HUES48 (cell line): Measurements from ENCODE around the gene CMC2.

Source experiments
- H3K27ac ChIP-seq: one replicate; pipeline ENCODE4 v1.7.0; 2013; ENCODE audit warnings: low read depth, low read length, inconsistent platforms
- H3K27me3 ChIP-seq: 2 replicates; pipeline ENCODE4 v1.6.1; 2013; ENCODE audit warnings: mild to moderate bottlenecking, low read length; ENCODE audit not compliant: control insufficient read depth, insufficient read depth
- H3K36me3 ChIP-seq: 2 replicates; pipeline ENCODE4 v1.6.1; 2013; ENCODE audit warnings: low read length; ENCODE audit not compliant: control insufficient read depth, insufficient read depth
- H3K4me1 ChIP-seq: 2 replicates; pipeline ENCODE4 v1.6.1; 2013; ENCODE audit warnings: mild to moderate bottlenecking, low read length; ENCODE audit not compliant: control insufficient read depth, insufficient read depth
- H3K4me3 ChIP-seq: 2 replicates; pipeline ENCODE4 v1.5.1; 2013; ENCODE audit warnings: mild to moderate bottlenecking, low read depth, low read length
- H3K9ac ChIP-seq: 2 replicates; pipeline ENCODE4 v1.6.1; 2013; ENCODE audit warnings: mild to moderate bottlenecking, low read depth, low read length, moderate library complexity
- H3K9me3 ChIP-seq: 2 replicates; pipeline ENCODE4 v1.6.1; 2013; ENCODE audit warnings: low read length; ENCODE audit not compliant: control insufficient read depth, insufficient read depth

Gene CMC2

DNA sequence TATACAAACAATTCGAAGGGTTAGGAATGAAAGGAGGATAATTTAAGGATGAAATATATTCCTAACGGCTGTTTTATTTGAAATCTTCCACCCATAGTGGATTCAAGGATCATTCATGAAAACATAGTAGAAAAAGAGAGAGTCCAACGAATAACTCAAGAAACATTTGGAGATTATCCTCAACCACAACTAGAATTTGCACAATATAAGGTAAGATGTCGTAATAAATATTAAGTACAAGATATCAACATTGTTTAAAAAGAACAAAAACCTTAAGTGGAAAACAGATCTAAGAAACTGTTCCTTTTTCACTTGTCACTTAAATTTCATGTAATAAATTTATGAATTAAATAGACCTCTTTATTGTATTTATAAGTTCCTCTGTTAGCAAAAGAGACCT, 19.7 kb upstream of the CMC2 start:
- peaks cover 80% of the 10 kb centered on the region for H3K36me3 ChIP-seq
- H3K27ac ChIP-seq = no peak overlapping the region
- H3K4me3 ChIP-seq = no peak overlapping the region
- H3K27me3 ChIP-seq = no peaks in the 10 kb centered on the region
- no peaks in the 10 kb centered on the region for H3K9me3 ChIP-seq
- H3K9ac ChIP-seq = no peak overlapping the region
- no peaks in the 10 kb centered on the region for H3K4me1 ChIP-seq

GRCh38 chr16:81018496-81018895, 11.8 kb upstream of the CMC2 start:
- peaks cover 98% of the 10 kb centered on the region for H3K36me3 ChIP-seq
- no peaks in the 10 kb centered on the region for H3K9me3 ChIP-seq
- no peak overlapping the region for H3K27ac ChIP-seq
- no peaks in the 10 kb centered on the region for H3K4me1 ChIP-seq
- H3K9ac ChIP-seq = no peak overlapping the region
- H3K27me3 ChIP-seq = no peaks in the 10 kb centered on the region
- H3K4me3 ChIP-seq = no peak overlapping the region

DNA sequence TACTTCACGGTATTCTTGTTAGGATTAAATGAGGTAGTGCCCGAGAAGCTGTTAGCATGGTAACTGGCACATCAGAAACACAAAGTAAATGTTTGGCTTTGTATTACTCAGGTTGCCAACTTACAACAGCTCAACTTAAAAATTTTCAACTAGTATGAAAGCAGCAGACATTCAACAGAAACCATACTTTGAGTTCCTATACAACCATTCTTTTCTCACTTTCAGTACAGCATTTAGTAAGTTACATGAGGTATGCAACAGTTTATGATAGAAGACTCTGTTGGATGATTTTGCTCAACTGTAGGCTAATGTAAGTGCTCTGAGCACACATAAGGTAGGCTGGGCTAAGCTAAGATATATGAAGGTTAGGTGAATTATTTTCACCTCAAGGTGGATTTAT, 8.0 kb upstream of the CMC2 start:
- H3K4me3 ChIP-seq = no peak overlapping the region
- no peaks in the 10 kb centered on the region for H3K4me1 ChIP-seq
- H3K27ac ChIP-seq = no peak overlapping the region
- H3K27me3 ChIP-seq = no peaks in the 10 kb centered on the region
- H3K36me3 ChIP-seq = peaks cover 88% of the 10 kb centered on the region
- H3K9me3 ChIP-seq = no peaks in the 10 kb centered on the region
- H3K9ac ChIP-seq = no peak overlapping the region

DNA sequence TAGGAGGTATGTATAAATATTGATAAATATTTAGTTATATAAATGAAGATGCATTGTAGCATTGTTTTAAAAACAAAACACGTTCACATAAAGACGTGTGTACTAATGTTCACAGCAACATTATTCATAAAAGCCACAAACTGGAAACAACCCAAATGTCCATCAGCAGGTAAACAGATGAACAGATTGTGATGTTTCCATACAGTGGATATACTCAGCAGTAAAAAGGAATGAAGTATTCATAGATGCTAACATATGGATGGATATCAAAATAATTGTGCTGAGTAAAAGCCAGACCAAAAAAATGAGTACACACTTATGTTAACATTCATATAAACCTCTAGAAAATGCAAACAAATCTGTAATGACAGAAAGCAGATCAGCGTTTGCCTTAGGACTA, 6.3 kb upstream of the CMC2 start:
- Histone ChIP-seq H3K9ac (no peak overlapping the region), H3K4me1 (no peaks in the 10 kb centered on the region), H3K36me3 (peaks cover 76% of the 10 kb centered on the region), H3K4me3 (no peak overlapping the region), H3K27ac (no peak overlapping the region), H3K27me3 (no peaks in the 10 kb centered on the region), H3K9me3 (no peaks in the 10 kb centered on the region)

GRCh38 chr16:81008505-81008789, 1.8 kb upstream of the CMC2 start:
- Histone ChIP-seq H3K36me3 (peaks cover 31% of the 10 kb centered on the region), H3K4me3 (peak overlapping the region; percentile 81), H3K9ac (no peak overlapping the region), H3K4me1 (peaks cover 14% of the 10 kb centered on the region; the same call in 1 of the 2 replicates), H3K27ac (no peak overlapping the region), H3K27me3 (no peaks in the 10 kb centered on the region), H3K9me3 (no peaks in the 10 kb centered on the region)

DNA sequence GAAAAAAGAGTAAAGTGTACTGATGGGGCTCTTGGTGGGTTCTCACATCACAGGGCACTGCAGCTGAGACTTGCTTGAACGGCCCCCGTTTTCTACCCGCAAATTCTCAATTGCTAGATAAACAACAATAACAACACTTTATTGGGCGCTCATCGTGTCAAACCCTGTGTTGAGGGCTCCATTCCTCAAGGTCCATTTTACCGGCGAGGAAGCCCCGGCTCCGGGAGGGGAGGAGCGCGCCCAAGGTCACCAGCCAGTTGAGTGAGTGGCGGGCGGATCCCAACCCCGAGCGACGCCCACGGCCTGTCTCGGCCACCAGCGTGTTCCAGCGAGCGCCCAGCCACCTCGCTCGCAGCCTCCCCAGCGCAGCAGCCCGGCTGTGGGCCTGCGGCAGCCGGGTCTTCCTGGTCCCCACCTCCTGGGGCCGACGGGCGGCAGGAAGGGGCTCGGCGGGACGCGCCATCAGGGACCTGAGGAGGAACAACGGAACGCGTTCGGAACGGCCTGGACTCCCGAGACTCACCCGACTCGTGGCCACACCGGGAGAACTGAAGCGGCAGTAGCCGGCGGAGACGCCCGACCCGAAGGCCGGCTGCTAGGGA, 373 bp downstream of the CMC2 start:
- peaks cover 14% of the 10 kb centered on the region; the same call in 1 of the 2 replicates for H3K4me1 ChIP-seq
- peak overlapping the region; percentile 98 for H3K27ac ChIP-seq
- no peaks in the 10 kb centered on the region for H3K27me3 ChIP-seq
- H3K9ac ChIP-seq = peak overlapping the region; percentile 99
- peak overlapping the region; percentile 81 for H3K4me3 ChIP-seq
- H3K9me3 ChIP-seq = no peaks in the 10 kb centered on the region
- H3K36me3 ChIP-seq = peaks cover 10% of the 10 kb centered on the region; the same call in 1 of the 2 replicates

DNA sequence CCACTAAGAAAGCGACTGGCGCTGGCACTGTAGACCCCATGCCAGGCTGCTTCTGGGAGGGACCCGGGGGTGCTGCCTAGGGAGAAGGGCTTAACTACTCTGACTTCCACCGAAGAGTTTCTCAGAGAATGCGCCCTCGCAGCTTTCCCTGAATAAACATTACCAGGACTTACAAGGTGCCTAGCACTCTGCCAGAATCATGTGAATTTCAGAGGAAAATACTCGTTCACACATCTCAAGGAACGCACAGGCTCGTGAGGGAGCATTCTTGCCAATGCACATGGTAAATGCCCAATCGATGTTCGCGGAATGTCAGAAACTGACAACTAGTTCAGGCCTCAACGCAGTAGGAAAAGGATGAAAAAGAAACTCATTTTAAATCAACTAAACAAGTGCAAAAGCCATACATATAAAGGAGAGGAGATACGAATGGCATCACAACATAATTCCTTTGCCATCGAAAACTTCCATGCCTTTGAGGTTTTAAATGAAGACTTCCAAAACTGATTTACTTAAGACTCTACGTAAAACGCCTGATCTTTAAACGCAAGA, 999 bp downstream of the CMC2 start:
- Histone ChIP-seq H3K36me3 (peaks cover 5% of the 10 kb centered on the region; the same call in 1 of the 2 replicates), H3K9ac (peak overlapping the region; percentile 99; the same call in 1 of the 2 replicates), H3K27me3 (no peaks in the 10 kb centered on the region), H3K4me1 (peaks cover 14% of the 10 kb centered on the region; the same call in 1 of the 2 replicates), H3K27ac (no peak overlapping the region), H3K9me3 (no peaks in the 10 kb centered on the region), H3K4me3 (peak overlapping the region; percentile 81)

DNA sequence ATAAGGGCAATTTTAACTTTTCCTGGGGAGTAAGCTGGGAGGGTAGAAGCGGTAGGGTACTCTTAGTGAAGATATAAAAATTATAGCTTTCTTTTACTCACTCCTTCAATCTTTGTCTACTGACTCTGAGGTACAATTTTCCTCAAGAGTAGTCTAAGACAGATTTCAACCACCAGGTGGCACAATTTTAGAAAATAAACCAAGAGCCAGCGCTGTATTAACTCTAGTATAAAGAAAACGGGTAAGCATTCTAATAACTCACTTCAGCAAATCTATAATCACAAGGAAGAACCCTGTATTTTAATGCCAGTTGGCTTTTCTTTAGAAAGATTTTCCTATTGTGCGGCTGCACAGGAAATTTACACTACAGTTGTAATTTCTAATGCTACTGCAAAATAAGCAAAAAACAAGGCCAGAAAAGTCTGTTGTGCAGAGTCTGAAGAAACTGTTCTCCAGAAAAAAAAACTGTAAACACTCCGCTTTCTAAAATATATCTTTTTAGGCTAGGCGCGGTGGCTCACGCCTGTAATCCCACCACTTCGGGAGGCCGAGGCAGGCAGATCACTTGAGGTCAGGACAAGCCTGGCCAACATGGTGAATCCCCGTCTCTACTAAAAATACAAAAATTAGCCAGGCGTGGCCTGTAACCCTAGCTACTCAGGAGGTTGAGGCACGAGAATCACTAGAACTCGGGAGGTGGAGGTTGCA, 1.9 kb downstream of the CMC2 start:
- peak overlapping the region; percentile 29 for H3K4me3 ChIP-seq
- no peaks in the 10 kb centered on the region for H3K9me3 ChIP-seq
- no peak overlapping the region for H3K9ac ChIP-seq
- H3K27ac ChIP-seq = no peak overlapping the region
- H3K27me3 ChIP-seq = no peaks in the 10 kb centered on the region
- peaks cover 5% of the 10 kb centered on the region; the same call in 1 of the 2 replicates for H3K36me3 ChIP-seq
- H3K4me1 ChIP-seq = peaks cover 14% of the 10 kb centered on the region; the same call in 1 of the 2 replicates

GRCh38 chr16:81003610-81004460, 2.9 kb downstream of the CMC2 start:
- H3K36me3 ChIP-seq = no peaks in the 10 kb centered on the region
- no peaks in the 10 kb centered on the region for H3K9me3 ChIP-seq
- no peaks in the 10 kb centered on the region for H3K27me3 ChIP-seq
- peaks cover 14% of the 10 kb centered on the region; the same call in 1 of the 2 replicates for H3K4me1 ChIP-seq
- no peak overlapping the region for H3K9ac ChIP-seq
- no peak overlapping the region for H3K27ac ChIP-seq
- no peak overlapping the region for H3K4me3 ChIP-seq

DNA sequence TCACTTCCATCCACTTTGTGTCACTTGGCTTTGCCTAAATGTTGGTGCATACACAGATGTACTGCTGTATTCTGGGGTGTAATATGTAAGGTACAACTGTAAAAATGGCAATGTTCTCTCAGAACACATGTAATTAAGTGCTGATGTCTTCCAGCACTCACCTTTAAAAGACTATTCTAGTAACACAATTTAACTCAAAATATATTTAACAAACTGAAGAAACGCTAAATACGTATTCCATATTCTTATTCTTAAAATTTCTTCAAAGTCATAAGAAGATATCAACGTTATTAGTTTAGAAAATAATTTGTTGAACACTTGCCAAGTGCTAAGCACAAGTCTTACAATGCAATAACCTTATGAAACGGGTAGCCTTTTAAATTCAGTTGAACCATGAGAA, 3.6 kb downstream of the CMC2 start:
- Histone ChIP-seq H3K36me3 (no peaks in the 10 kb centered on the region), H3K27ac (no peak overlapping the region), H3K4me1 (peaks cover 14% of the 10 kb centered on the region; the same call in 1 of the 2 replicates), H3K4me3 (no peak overlapping the region), H3K9ac (no peak overlapping the region), H3K9me3 (no peaks in the 10 kb centered on the region), H3K27me3 (no peaks in the 10 kb centered on the region)
